ENCODE data around the gene GCFC2.

GCFC2 gene

GRCh38 chr2:75622929-75623328 lies 87.8 kb downstream of the GCFC2 start:
- no peak for DNase-seq (ENCODE audit: low spot score)

- peak; percentile 9 for DNase-seq (ENCODE audit: low spot score)
These were observed 88.2 kb downstream of the GCFC2 start for GRCh38 chr2:75622500-75622899.

- no peak for DNase-seq (ENCODE audit: low spot score)
These were observed 89.5 kb downstream of the GCFC2 start for GRCh38 chr2:75621228-75621627.

- no peak for DNase-seq (ENCODE audit: low spot score)
These were observed 90.6 kb downstream of the GCFC2 start for GRCh38 chr2:75619956-75620740.

GRCh38 chr2:75616933-75617332 lies 93.8 kb downstream of the GCFC2 start:
- no peak for DNase-seq (ENCODE audit: low spot score)

- DNase-seq (ENCODE audit: low spot score): no peak
These were observed 94.3 kb downstream of the GCFC2 start for GRCh38 chr2:75616406-75616805.

- no peak for DNase-seq (ENCODE audit: low spot score)
These were observed 96.5 kb downstream of the GCFC2 start for GRCh38 chr2:75614162-75614651.

GRCh38 chr2:75612862-75613243 lies 97.9 kb downstream of the GCFC2 start:
- DNase-seq (ENCODE audit: low spot score): no peak

Data from GM03348 (cell line).